HL-60 (cell line): ENCODE results near the gene TMEM132D.

Experiments used
- DNase-seq, 2 experiments: peaks; one replicate each; pipeline ENCODE4 v3.0.0-alpha.2; 2010 to 2020; ENCODE audit warnings: low read depth in 1 of 2, low spot score in 1 of 2
- H3K27ac ChIP-seq: fragments of 250-450 bp; sonication (Bioruptor Pico); replicated peaks from 2 replicates; pipeline ENCODE4 v1.5.1; 2020; ENCODE audit warnings: mild to moderate bottlenecking, moderate library complexity
- H3K27me3 ChIP-seq: fragments of 250-450 bp; sonication (Bioruptor Pico); 2 replicates; pipeline ENCODE4 v1.5.1; 2021; ENCODE audit warnings: mild to moderate bottlenecking, moderate library complexity; ENCODE audit not compliant: insufficient read depth, poor library complexity, severe bottlenecking
- H3K4me3 ChIP-seq: replicated peaks from 2 replicates; pipeline ENCODE4 v1.5.1; 2011; ENCODE audit warnings: mild to moderate bottlenecking, control low read depth, low read length; ENCODE audit not compliant: insufficient read depth
- CTCF ChIP-seq: IDR thresholded peaks from one replicate; pipeline ENCODE4 v1.5.1; 2011; ENCODE audit warnings: low read length, control low read depth, inconsistent platforms; ENCODE audit not compliant: insufficient read depth
- GABPA ChIP-seq: IDR thresholded peaks from 2 replicates; pipeline ENCODE4 v1.6.1; 2012; ENCODE audit warnings: low read depth
- POLR2AphosphoS5 ChIP-seq: IDR thresholded peaks from 2 replicates; pipeline ENCODE4 v1.6.1; 2012; ENCODE audit warnings: low read depth
- REST ChIP-seq: IDR thresholded peaks from 2 replicates; pipeline ENCODE4 v1.6.1; 2012; ENCODE audit warnings: low read depth; ENCODE audit not compliant: insufficient replicate concordance
- SPI1 ChIP-seq: IDR thresholded peaks from 2 replicates; pipeline ENCODE4 v1.6.1; 2012; ENCODE audit warnings: low read depth, mild to moderate bottlenecking, borderline replicate concordance

Gene TMEM132D

GRCh38 chr12:129670256-129670920 is 233.4 kb downstream of the TMEM132D start:
- Histone ChIP-seq H3K27me3 (no peaks in the 10 kb centered on the region), H3K4me3 (no peak overlapping the region), H3K27ac (no peak overlapping the region)
- DNase-seq = no peak
- no peak for TF ChIP-seq SPI1
- TF ChIP-seq GABPA = no peak
- no peak for TF ChIP-seq REST
- no peak for TF ChIP-seq CTCF
- no peak for TF ChIP-seq POLR2AphosphoS5

- TF ChIP-seq GABPA (no peak), REST (no peak), SPI1 (no peak), CTCF (no peak), POLR2AphosphoS5 (no peak)
- no peak for DNase-seq
- no peaks in the 10 kb centered on the region for H3K27me3 ChIP-seq
- no peak overlapping the region for H3K27ac ChIP-seq
- no peak overlapping the region for H3K4me3 ChIP-seq
Observed at GRCh38 chr12:129665414-129665813, 238.4 kb downstream of the TMEM132D start.

GRCh38 chr12:129662234-129662633 is 241.6 kb downstream of the TMEM132D start:
- DNase-seq = no peak
- H3K4me3 ChIP-seq = no peak overlapping the region
- no peaks in the 10 kb centered on the region for H3K27me3 ChIP-seq
- no peak overlapping the region for H3K27ac ChIP-seq
- TF ChIP-seq GABPA (no peak), SPI1 (no peak), CTCF (no peak), REST (no peak), POLR2AphosphoS5 (no peak)
